GM23248 (cell line): ENCODE measurements around the gene RAB22A. TPM values are rescaled to one million over a fixed set of nuclear protein-coding genes. Genes with fewer than 3 reads are reported as not detected.

ENCODE experiments used
- DNase-seq: peaks from one replicate; pipeline ENCODE4 v3.0.0-alpha.2; 2015
- H2AFZ ChIP-seq: fragments of 200-600 bp; sonication (generic); 2 replicates; pipeline ENCODE4 v1.6.1; 2016; ENCODE audit warnings: antibody characterized with exemption
- H3F3A ChIP-seq: fragments of 200-600 bp; sonication (generic); 2 replicates; pipeline ENCODE4 v1.6.1; 2016; ENCODE audit warnings: mild to moderate bottlenecking, antibody characterized with exemption, mixed run types; ENCODE audit not compliant: insufficient read depth
- H3K27ac ChIP-seq: fragments of 200-600 bp; sonication (generic); 2 replicates; pipeline ENCODE4 v1.5.1; 2016; ENCODE audit warnings: mild to moderate bottlenecking
- H3K27me3 ChIP-seq: fragments of 200-600 bp; sonication (generic); replicated peaks from 2 replicates; pipeline ENCODE4 v1.6.1; 2016; ENCODE audit warnings: mild to moderate bottlenecking; ENCODE audit not compliant: insufficient read depth
- H3K36me3 ChIP-seq: fragments of 200-600 bp; sonication (generic); 2 replicates; pipeline ENCODE4 v1.6.1; 2016; ENCODE audit warnings: low read depth, mild to moderate bottlenecking
- H3K4me1 ChIP-seq: fragments of 200-600 bp; sonication (generic); 2 replicates; pipeline ENCODE4 v1.6.1; 2016; ENCODE audit warnings: mild to moderate bottlenecking; ENCODE audit not compliant: insufficient read depth
- H3K4me2 ChIP-seq: fragments of 200-600 bp; sonication (generic); one replicate; pipeline ENCODE4 v1.6.1; 2016; ENCODE audit warnings: mild to moderate bottlenecking; ENCODE audit not compliant: unreplicated experiment
- H3K4me3 ChIP-seq: fragments of 200-600 bp; sonication (generic); 2 replicates; pipeline ENCODE4 v1.5.1; 2016; ENCODE audit warnings: mild to moderate bottlenecking
- H3K79me2 ChIP-seq: fragments of 200-600 bp; sonication (generic); 2 replicates; pipeline ENCODE4 v1.6.1; 2016; ENCODE audit warnings: mild to moderate bottlenecking; ENCODE audit not compliant: insufficient read depth
- H3K9ac ChIP-seq: fragments of 200-600 bp; sonication (generic); 2 replicates; pipeline ENCODE4 v1.6.1; 2016; ENCODE audit warnings: mild to moderate bottlenecking
- H3K9me2 ChIP-seq: fragments of 200-600 bp; sonication (generic); 2 replicates; pipeline ENCODE4 v1.6.1; 2016; ENCODE audit warnings: mixed run types, mild to moderate bottlenecking, moderate library complexity; ENCODE audit not compliant: insufficient read depth
- H3K9me3 ChIP-seq: fragments of 200-600 bp; sonication (generic); one replicate; pipeline ENCODE4 v1.6.1; 2017; ENCODE audit warnings: low read depth
- H4K20me1 ChIP-seq: fragments of 200-600 bp; sonication (generic); 2 replicates; pipeline ENCODE4 v1.6.0; 2016; ENCODE audit not compliant: insufficient read depth
- EZH2 ChIP-seq: fragments of 200-600 bp; sonication (generic); IDR thresholded peaks from 2 replicates; pipeline ENCODE4 v1.6.1; 2018; ENCODE audit warnings: antibody characterized with exemption, mild to moderate bottlenecking; ENCODE audit not compliant: insufficient read depth, poor library complexity, severe bottlenecking
- EZH2phosphoT487 ChIP-seq: fragments of 200-600 bp; sonication (generic); IDR thresholded peaks from 2 replicates; pipeline ENCODE4 v1.6.1; 2018; ENCODE audit warnings: antibody characterized with exemption, moderate library complexity, mild to moderate bottlenecking, low read depth; ENCODE audit not compliant: insufficient read depth
- WGBS, 2 experiments: methylation state at CpG; one replicate each; pipeline ENCODE4 v1.1.6; 2015 to 2017; ENCODE audit warnings: low lambda C conversion rate in 2 of 2, low coverage in 1 of 2; ENCODE audit errors: missing lambda C conversion rate in 2 of 2; 5-methylcytosine and 5-hydroxymethylcytosine counted together
- in situ Hi-C: fragments of 300-500 bp; cut with MboI; formaldehyde crosslinking; loops from 2 replicates; pipeline ENCODE4 v1.15.0; 2020
- polyA plus RNA-seq: library from polyadenylated mRNA; unstranded; fragments of >200 nt; fragmentation: Nextera tagmentation; extraction: Ambion mirVana; gene quantifications from 2 replicates; pipeline ENCODE4 v1.2.1, GENCODE V29; 2016
- total RNA-seq: library from RNA; depleted of rRNA; stranded (reverse); fragments of >200 nt; shearing (Covaris generic); gene quantifications from 2 replicates; pipeline ENCODE4 v1.2.3, GENCODE V29; 2014

The RAB22A gene
- total and polyA plus RNA-seq, 2 experiments from 2014 or later = 21.2 to 21.3 TPM

DNA sequence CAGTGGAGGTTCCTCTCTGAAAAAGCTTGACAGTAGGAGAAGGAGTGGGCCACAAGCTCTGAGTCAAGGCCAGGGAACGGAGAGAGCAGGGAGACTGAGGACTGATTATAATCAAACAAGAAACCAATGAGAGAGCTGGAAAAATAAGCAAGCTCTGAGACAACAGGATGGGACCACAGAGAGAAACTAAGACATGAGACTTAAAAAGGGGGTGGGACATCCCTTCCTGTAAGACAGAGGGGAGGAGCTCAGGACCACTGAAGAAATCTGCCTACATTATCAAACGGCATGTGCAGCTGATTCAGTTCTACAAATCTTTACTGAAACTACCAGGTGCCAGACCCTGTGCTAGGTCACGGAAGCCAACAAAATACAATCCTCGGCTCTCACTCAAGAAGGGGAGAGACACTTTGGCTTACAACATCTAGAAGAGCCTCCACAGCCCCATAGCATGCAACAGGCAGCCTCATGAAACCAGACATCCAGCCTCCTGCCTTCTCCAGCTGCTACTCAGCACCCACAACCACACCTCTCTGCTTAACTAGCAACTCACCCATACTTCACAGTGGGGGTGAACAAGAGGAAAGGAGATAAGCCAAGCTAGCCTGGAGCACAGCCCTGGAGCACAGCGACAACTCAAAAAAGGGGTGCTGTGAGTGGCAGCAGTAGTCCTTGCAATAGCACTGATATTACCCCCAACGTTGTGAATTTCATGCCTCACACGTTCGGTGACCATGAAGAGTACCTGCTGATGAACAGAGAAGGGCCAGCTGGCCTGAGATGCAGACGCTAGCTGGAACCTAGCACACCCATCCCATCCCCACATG lies 41.9 kb upstream of the RAB22A start:
- no peaks in the 10 kb centered on the region for H3K4me1 ChIP-seq
- H3F3A ChIP-seq = no peaks in the 10 kb centered on the region
- H3K36me3 ChIP-seq = peaks cover 14% of the 10 kb centered on the region; the same call in 1 of the 2 replicates
- H4K20me1 ChIP-seq = no peaks in the 10 kb centered on the region; the same call in 1 of the 2 replicates
- H3K9me3 ChIP-seq = no peaks in the 10 kb centered on the region
- no peak overlapping the region for H3K27ac ChIP-seq
- H3K9ac ChIP-seq = no peak overlapping the region
- no peak overlapping the region for H2AFZ ChIP-seq
- no peak overlapping the region for H3K4me3 ChIP-seq
- H3K9me2 ChIP-seq = no peaks in the 10 kb centered on the region
- DNase-seq = no peak
- in situ Hi-C loops = no loop called here
- TF ChIP-seq EZH2 = no peak
- no peak for TF ChIP-seq EZH2phosphoT487
- H3K4me2 ChIP-seq = no peak overlapping the region
- 84 to 86% methylated on average over 9 of the region's 9 CpGs for WGBS, 2 experiments
- H3K27me3 ChIP-seq = no peaks in the 10 kb centered on the region
- H3K79me2 ChIP-seq = peaks cover under 1% of the 10 kb centered on the region; the same call in 1 of the 2 replicates

DNA sequence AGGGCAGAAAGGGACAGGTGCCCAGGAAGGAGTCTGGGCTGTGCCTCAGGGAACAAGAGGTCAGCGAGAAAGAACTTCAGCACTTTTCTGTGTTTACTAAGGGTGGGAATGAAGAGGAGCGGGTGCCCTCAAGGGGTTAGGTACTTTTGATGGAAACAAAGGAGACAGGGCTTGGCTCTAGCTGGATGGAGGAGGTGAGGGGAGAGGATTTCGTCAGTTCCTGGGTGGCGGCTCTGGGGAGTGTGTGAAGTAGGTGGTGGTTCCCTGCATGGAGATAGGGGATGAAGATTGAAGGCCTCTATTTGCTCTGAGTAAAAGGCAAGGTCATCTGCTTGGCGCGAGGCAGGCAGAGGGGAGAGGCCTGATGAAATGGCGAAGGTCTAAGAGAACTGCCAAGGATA lies 41.1 kb upstream of the RAB22A start:
- H2AFZ ChIP-seq = no peak overlapping the region
- peaks cover 9% of the 10 kb centered on the region for H3K79me2 ChIP-seq
- TF ChIP-seq EZH2 (no peak), EZH2phosphoT487 (no peak)
- H4K20me1 ChIP-seq = no peaks in the 10 kb centered on the region; the same call in 1 of the 2 replicates
- no peaks in the 10 kb centered on the region for H3F3A ChIP-seq
- H3K27ac ChIP-seq = no peak overlapping the region
- in situ Hi-C loops = no loop called here
- 93 to 95% methylated on average over 7 of the region's 7 CpGs for WGBS, 2 experiments
- H3K9me3 ChIP-seq = no peaks in the 10 kb centered on the region
- H3K27me3 ChIP-seq = no peaks in the 10 kb centered on the region
- H3K36me3 ChIP-seq = peaks cover 14% of the 10 kb centered on the region; the same call in 1 of the 2 replicates
- H3K9me2 ChIP-seq = no peaks in the 10 kb centered on the region
- H3K4me3 ChIP-seq = no peak overlapping the region
- H3K4me2 ChIP-seq = no peak overlapping the region
- no peak for DNase-seq
- no peak overlapping the region for H3K9ac ChIP-seq
- no peaks in the 10 kb centered on the region for H3K4me1 ChIP-seq

DNA sequence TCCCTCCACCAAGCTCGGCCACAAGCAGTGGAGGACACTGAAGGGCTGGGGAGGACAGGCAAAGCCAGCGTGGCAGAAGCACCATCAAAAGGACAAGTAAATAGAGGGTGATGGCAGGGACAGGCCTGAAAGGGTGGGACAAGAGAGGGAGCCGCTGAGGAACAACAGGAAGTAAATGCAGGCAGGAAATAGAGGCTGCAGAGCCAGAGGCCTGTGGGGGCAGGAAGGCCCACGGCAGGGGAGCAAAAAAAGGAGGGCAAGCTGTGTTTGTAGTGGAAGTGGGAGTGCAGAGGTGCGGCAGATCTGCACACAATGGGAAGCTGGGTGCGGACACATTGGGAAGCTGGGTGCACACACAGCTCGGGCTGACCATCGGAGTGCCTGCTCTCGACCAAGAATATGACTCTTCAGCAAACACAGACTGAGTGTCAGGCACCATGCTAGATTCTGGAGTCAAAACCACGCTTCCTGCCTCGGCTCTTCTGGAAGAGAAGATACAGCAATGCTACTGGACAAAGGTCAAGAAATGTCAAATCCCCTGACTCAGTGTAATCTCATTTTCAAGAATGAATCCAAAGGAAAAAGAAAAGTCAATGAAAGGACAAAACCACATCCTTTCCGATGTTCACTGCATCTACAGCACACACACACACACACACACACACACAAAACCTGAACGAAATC lies 40.4 kb upstream of the RAB22A start:
- no peaks in the 10 kb centered on the region for H3K4me1 ChIP-seq
- DNase-seq = no peak
- no peak overlapping the region for H3K9ac ChIP-seq
- WGBS, 2 experiments = 85 to 86% methylated on average over 13 of the region's 13 CpGs
- H3F3A ChIP-seq = no peaks in the 10 kb centered on the region
- TF ChIP-seq EZH2 (no peak), EZH2phosphoT487 (no peak)
- H3K79me2 ChIP-seq = peaks cover 14% of the 10 kb centered on the region
- in situ Hi-C loops = no loop called here
- H3K9me2 ChIP-seq = no peaks in the 10 kb centered on the region
- no peaks in the 10 kb centered on the region for H3K27me3 ChIP-seq
- no peak overlapping the region for H3K27ac ChIP-seq
- no peaks in the 10 kb centered on the region for H3K9me3 ChIP-seq
- no peak overlapping the region for H2AFZ ChIP-seq
- H3K36me3 ChIP-seq = peaks cover 14% of the 10 kb centered on the region; the same call in 1 of the 2 replicates
- no peak overlapping the region for H3K4me3 ChIP-seq
- H4K20me1 ChIP-seq = no peaks in the 10 kb centered on the region
- no peak overlapping the region for H3K4me2 ChIP-seq

DNA sequence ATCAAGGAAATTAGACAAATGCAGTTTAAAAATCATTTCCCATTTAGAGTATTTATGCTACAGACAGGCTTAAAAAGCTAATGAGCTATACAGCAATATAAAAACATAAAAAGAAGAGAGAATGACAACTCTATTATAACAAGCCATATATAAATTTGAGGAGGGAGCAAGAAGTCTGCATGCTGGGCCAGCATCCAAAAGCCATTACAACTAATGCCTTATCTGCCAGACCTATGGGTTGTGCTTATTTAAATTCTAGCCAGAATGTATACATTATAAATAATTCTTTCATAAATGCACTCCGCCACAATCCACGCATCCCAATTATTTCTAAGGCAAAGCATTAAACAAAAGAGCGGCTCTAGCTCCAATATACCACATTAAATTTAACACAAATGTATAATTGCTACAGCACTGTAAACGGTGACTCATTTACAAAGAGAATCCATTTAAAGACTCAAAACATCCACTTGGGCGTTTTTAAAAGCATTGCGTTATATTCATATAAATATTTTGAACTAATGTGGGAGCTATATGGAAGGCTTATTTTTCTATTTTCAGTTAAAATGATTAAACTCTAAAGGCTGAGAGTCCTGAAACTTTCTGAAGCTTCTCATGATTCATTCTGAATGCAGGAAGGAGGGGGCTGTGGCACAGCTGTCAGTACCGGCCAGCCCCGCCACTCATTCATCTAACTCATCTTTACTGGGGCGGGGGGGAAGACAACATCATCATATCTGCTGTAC lies 37.7 kb upstream of the RAB22A start:
- Histone ChIP-seq H3K27me3 (no peaks in the 10 kb centered on the region), H3K36me3 (peaks cover 10% of the 10 kb centered on the region; the same call in 1 of the 2 replicates), H3K27ac (no peak overlapping the region), H2AFZ (no peak overlapping the region), H4K20me1 (no peaks in the 10 kb centered on the region), H3K4me1 (no peaks in the 10 kb centered on the region), H3K79me2 (peaks cover 37% of the 10 kb centered on the region), H3F3A (no peaks in the 10 kb centered on the region), H3K4me2 (no peak overlapping the region), H3K9me2 (no peaks in the 10 kb centered on the region; the same call in 1 of the 2 replicates), H3K4me3 (no peak overlapping the region), H3K9me3 (no peaks in the 10 kb centered on the region), H3K9ac (no peak overlapping the region)
- in situ Hi-C loops = no loop called here
- 89 to 93% methylated on average over 9 of the region's 9 CpGs for WGBS, 2 experiments
- DNase-seq = no peak
- TF ChIP-seq EZH2phosphoT487 (no peak), EZH2 (no peak)
